Adrenal gland (tissue), 12 donors: ENCODE data around the gene MTUS2. TPM values are rescaled to one million over a fixed set of nuclear protein-coding genes. Genes with fewer than 3 reads are reported as not detected.

Experiments
- DNase-seq, 7 donors: peaks; one replicate each; pipeline ENCODE4 v3.0.0-alpha.2; 2019 to 2020
- H3K27ac ChIP-seq, 5 donors: fragments of 200-600 bp; sonication (generic) in 4 of 5; 1 replicate in 3 of 5; 2 replicates in 2 of 5; pipeline versions ENCODE4 v1.5.1 to v1.8.0; 2016 to 2020; ENCODE audit warnings: mild to moderate bottlenecking in 1 of 5
- H3K27me3 ChIP-seq: fragments of 200-600 bp; 2 replicates; pipeline ENCODE4 v1.8.0; 2021
- H3K36me3 ChIP-seq, 2 donors: fragments of 200-600 bp; replicated peaks in 1 of 2; 1 replicate in 1 of 2; 2 replicates in 1 of 2; pipeline versions ENCODE4 v1.5.1 to v1.8.0; 2018 to 2022
- H3K4me1 ChIP-seq, 2 donors: fragments of 200-600 bp; replicated peaks in 1 of 2; 1 replicate in 1 of 2; 2 replicates in 1 of 2; pipeline versions ENCODE4 v1.5.1 to v1.8.0; 2018 to 2021
- H3K4me3 ChIP-seq, 4 donors: fragments of 200-600 bp; sonication (generic) in 3 of 4; one replicate each; pipeline ENCODE4 v1.5.1; 2016 to 2018
- H3K9me3 ChIP-seq, 3 donors: fragments of 200-600 bp; sonication (generic) in 1 of 3; replicated peaks in 1 of 3; 1 replicate in 2 of 3; 2 replicates in 1 of 3; pipeline versions ENCODE4 v1.5.1 to v1.8.0; 2016 to 2021
- POLR2A ChIP-seq, 2 donors: fragments of 450-650 bp; IDR thresholded peaks; one replicate each; pipeline ENCODE4 v1.6.1; 2017; ENCODE audit warnings: antibody characterized with exemption in 2 of 2, mild to moderate bottlenecking in 2 of 2, moderate library complexity in 1 of 2
- WGBS, 4 donors: extraction: QIAGEN DNeasy Blood & Tissue Kit in 2 of 4; methylation state at CpG; one replicate each; pipeline versions ENCODE4 v1.1.5 to v1.1.7; 2013 to 2017; 5-methylcytosine and 5-hydroxymethylcytosine counted together
- intact Hi-C, 2 donors: fragments of 100-400 bp; cut with DNase I; formaldehyde crosslinking; loops; one replicate each; pipeline versions ENCODE4 v1.14.1 to v1.15.0; 2022 to 2023
- polyA plus RNA-seq, 3 donors: library from polyadenylated mRNA; stranded (reverse); fragments of 200-250 nt in 2 of 3; fragments of 350-450 nt in 1 of 3; fragmentation: Illumina TruSeq in 1 of 3; extraction: RNeasy Lipid Tissue Mini Kit (QIAGEN cat#74804) in 1 of 3; gene quantifications; one replicate each; pipeline ENCODE4 v1.2.3, GENCODE V29; 2013 to 2014
- total RNA-seq, 9 donors: library from RNA; depleted of rRNA in 4 of 9; stranded (reverse); fragments of >200 nt in 4 of 9; fragments of 120-200 nt in 1 of 9; fragmentation: NEBNext Ultra II Directional in 1 of 9; extraction: Animal tissue kit (Norgen Biotek cat#: 25700) in 1 of 9; gene quantifications; one replicate each; pipeline versions ENCODE4 v1.1.0 to v1.2.4, GENCODE V29; 2013 to 2023
- TF ChIP-seq, protein P1 (sequence below), 6 experiments: fragments of 450-650 bp in 4 of 6; fragments of 200-600 bp in 2 of 6; sonication (generic) in 1 of 6; IDR thresholded peaks; 1 replicate in 5 of 6; 2 replicates in 1 of 6; pipeline versions ENCODE4 v1.5.1 to v1.8.0; 2016 to 2021; ENCODE audit warnings: antibody characterized with exemption in 6 of 6, mild to moderate bottlenecking in 2 of 6, moderate library complexity in 1 of 6
- donor health status: healthy with polysubstance abuse.
- donor health status: Bipolar disorder and iron deficiency.
- donor health status: DM: yes; HTN: yes; CAD: no.
- donor health status: DM: no; HTN: no; CAD: no.
- donor health status: DM: no; HTN: no; CAD: no.
- donor health status: DM: yes; HTN: yes; CAD: no.

MTUS2 gene
- total and polyA plus RNA-seq, 12 donors = 0.07 to 0.24 (median 0.14) TPM; not detected in 5

DNA sequence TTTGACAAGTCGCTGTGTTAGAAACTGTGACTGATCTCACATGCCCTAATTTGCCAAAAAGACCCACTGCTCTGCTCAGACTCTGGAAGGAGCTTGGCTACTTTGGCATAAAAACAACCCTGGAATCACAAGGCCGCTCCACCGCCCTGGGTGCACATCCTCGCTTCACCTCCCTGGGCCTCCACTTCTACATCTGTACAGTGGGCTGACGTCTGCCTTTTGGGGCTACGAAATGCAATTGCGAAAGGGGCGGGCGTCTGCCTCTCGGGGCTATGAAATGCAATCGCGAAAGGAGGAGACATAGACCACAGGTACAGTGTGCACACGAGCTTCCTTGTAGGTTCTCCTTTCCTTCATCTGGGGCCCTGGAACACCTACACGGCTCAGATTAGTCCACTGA, 701.2 kb downstream of the MTUS2 start:
- Histone ChIP-seq H3K27ac (no peak overlapping the region), H3K4me3 (no peak overlapping the region), H3K9me3 (no peaks in the 10 kb centered on the region), H3K36me3 (no peaks in the 10 kb centered on the region), H3K27me3 (no peaks in the 10 kb centered on the region), H3K4me1 (no peaks in the 10 kb centered on the region)
- intact Hi-C loops = no loop called here
- TF ChIP-seq, protein P1, sequence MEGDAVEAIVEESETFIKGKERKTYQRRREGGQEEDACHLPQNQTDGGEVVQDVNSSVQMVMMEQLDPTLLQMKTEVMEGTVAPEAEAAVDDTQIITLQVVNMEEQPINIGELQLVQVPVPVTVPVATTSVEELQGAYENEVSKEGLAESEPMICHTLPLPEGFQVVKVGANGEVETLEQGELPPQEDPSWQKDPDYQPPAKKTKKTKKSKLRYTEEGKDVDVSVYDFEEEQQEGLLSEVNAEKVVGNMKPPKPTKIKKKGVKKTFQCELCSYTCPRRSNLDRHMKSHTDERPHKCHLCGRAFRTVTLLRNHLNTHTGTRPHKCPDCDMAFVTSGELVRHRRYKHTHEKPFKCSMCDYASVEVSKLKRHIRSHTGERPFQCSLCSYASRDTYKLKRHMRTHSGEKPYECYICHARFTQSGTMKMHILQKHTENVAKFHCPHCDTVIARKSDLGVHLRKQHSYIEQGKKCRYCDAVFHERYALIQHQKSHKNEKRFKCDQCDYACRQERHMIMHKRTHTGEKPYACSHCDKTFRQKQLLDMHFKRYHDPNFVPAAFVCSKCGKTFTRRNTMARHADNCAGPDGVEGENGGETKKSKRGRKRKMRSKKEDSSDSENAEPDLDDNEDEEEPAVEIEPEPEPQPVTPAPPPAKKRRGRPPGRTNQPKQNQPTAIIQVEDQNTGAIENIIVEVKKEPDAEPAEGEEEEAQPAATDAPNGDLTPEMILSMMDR (IDR thresholded peaks at IDR 0.05) = no peak
- TF ChIP-seq POLR2A (IDR thresholded peaks at IDR 0.05) = no peak
- 94 to 97% (median 96%) methylated on average over 14 of the region's 14 CpGs for WGBS, 4 donors
- no peak for DNase-seq

DNA sequence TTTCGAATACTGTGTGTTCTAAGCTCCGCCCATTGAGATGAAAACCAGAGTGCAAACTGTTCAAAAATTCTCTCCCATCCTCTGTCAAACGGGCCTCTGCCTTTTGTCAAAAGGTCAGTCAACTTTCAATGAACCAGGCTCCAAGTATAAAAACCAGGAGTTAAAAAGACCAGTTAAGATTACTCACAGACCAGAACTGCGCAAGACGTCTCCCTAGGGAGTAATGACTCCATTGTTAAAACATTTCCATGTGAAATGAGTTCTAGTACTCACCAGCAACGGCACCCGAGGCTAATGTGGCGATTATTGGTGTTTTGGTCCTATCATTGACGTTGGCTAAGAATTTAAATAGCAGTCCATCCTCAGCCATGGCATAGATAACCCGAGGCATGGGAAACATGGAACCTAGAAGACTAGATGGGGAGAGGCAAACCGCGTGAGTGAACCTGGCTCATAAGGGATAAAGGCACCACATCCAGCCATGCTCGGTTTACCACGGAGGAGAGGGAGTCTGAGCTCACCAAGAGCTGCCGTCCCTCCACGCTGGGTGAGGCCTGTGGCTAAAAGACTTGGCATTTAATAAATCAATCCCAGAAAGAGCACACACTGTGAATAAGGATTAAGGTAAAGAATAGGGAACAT, 702.0 kb downstream of the MTUS2 start:
- 87 to 96% (median 91%) methylated on average over 16 of the region's 16 CpGs for WGBS, 4 donors
- Histone ChIP-seq H3K36me3 (no peaks in the 10 kb centered on the region), H3K4me1 (no peaks in the 10 kb centered on the region), H3K4me3 (no peak overlapping the region), H3K9me3 (no peaks in the 10 kb centered on the region), H3K27me3 (no peaks in the 10 kb centered on the region), H3K27ac (no peak overlapping the region)
- intact Hi-C loops = no loop called here
- no peak for TF ChIP-seq POLR2A (IDR thresholded peaks at IDR 0.05)
- TF ChIP-seq, protein P1 (IDR thresholded peaks at IDR 0.05) = no peak
- no peak for DNase-seq

DNA sequence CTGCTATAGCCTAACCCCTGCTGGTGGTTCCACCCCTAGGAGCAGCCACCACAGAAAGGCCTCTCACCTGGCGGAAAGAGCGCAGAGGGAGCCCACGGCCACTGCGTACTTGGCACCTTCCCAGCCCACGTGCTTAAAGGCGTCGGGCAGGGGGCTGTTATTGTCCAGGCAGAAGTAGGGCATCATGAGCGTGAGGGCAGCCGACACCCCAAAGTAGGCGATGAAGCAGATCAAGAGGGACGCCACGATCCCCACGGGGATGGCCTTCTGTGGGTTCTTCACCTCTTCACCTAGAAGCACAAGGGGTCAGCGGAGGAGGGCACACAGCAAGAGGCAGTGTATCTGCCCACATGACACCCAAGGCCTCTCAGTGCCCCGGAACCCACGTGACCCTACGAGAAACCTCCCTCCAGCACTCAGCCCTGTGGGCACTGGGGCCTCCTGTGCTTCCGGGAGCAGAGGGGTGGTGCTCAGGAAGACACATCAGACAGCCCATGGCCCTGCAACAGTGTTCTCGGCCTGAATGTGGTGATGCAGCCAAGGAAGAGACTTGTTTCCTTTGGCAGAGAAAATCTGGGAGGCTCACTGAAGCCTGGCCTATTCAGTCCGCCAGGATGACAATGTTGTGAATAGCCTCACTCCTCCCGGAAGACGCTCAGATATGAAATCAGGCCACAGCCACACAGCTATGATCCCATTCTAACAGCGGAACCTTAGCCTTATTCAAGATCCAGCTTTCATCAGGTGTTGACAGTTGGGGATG, 703.2 kb downstream of the MTUS2 start:
- H3K27me3 ChIP-seq = no peaks in the 10 kb centered on the region
- no peaks in the 10 kb centered on the region for H3K9me3 ChIP-seq
- intact Hi-C loops = no loop called here
- TF ChIP-seq, protein P1 (IDR thresholded peaks at IDR 0.05) = no peak
- TF ChIP-seq POLR2A (IDR thresholded peaks at IDR 0.05) = no peak
- no peaks in the 10 kb centered on the region for H3K4me1 ChIP-seq
- peak in 1 of 7 donors; percentile 23 for DNase-seq
- H3K36me3 ChIP-seq = no peaks in the 10 kb centered on the region
- 87 to 97% (median 92%) methylated on average over 18 to 23 of the region's 23 CpGs for WGBS, 4 donors
- H3K27ac ChIP-seq = no peak overlapping the region
- H3K4me3 ChIP-seq = no peak overlapping the region

DNA sequence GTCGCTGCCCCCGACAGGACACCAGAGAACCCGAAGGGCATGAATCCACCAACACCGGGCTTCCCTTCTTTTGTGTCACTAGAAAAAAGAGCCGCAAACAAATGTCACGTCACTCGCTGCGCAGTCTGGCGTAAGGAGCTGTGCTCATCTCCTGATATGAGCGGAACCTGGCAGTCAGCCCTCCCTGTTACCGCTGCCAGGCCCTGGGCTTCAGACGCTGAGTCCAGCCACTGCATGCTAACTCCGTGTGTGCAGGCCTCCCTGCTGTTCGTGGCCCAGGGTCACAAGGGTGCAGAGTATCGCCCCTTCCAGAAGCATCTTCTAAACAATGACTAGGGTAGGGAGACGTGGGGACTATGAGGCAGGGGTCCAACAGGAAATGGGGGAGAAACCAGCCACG, 704.0 kb downstream of the MTUS2 start:
- TF ChIP-seq, protein P1 (IDR thresholded peaks at IDR 0.05) = no peak
- no peak for TF ChIP-seq POLR2A (IDR thresholded peaks at IDR 0.05)
- H3K27me3 ChIP-seq = no peaks in the 10 kb centered on the region
- intact Hi-C loops = no loop called here
- H3K27ac ChIP-seq = no peak overlapping the region
- WGBS, 4 donors = 90 to 93% (median 93%) methylated on average over 9 to 17 of the region's 17 CpGs
- no peaks in the 10 kb centered on the region for H3K36me3 ChIP-seq
- no peaks in the 10 kb centered on the region for H3K9me3 ChIP-seq
- DNase-seq = peak in 1 of 7 donors; percentile 39
- no peaks in the 10 kb centered on the region for H3K4me1 ChIP-seq
- no peak overlapping the region for H3K4me3 ChIP-seq
